GM19351 (cell line): ENCODE measurements around the gene GNAO1.

Experiments
- ATAC-seq: cut with Tn5 transposase; IDR thresholded peaks from one replicate; pipeline ENCODE4 v1.9.1; 2021; ENCODE audit warnings: mild to moderate bottlenecking, moderate library complexity; ENCODE audit not compliant: unreplicated experiment

The GNAO1 gene

GRCh38 chr16:56306690-56307533 is 115.6 kb downstream of the GNAO1 start:
- ATAC-seq, result no peak

GRCh38 chr16:56307534-56307873 is 116.2 kb downstream of the GNAO1 start:
- ATAC-seq, result no peak

GRCh38 chr16:56309008-56309407 is 117.7 kb downstream of the GNAO1 start:
- ATAC-seq, result no peak

GRCh38 chr16:56310690-56311089 is 119.4 kb downstream of the GNAO1 start:
- no peak for ATAC-seq

GRCh38 chr16:56311208-56312027 is 120.1 kb downstream of the GNAO1 start:
- ATAC-seq, result no peak

- ATAC-seq, result no peak
Measured at GRCh38 chr16:56312028-56312300, 120.7 kb downstream of the GNAO1 start.

GRCh38 chr16:56312556-56312955 is 121.3 kb downstream of the GNAO1 start:
- ATAC-seq, result no peak

- no peak for ATAC-seq
Measured at GRCh38 chr16:56314244-56314850, 123.1 kb downstream of the GNAO1 start.

- ATAC-seq, result no peak
Measured at GRCh38 chr16:56315955-56316354, 124.7 kb downstream of the GNAO1 start.

GRCh38 chr16:56316545-56316944 is 125.3 kb downstream of the GNAO1 start:
- no peak for ATAC-seq

- peak; percentile 99 for ATAC-seq
Measured at GRCh38 chr16:56317998-56318826, 126.9 kb downstream of the GNAO1 start.

- no peak for ATAC-seq
Measured at GRCh38 chr16:56318827-56319140, 127.5 kb downstream of the GNAO1 start.

- no peak for ATAC-seq
Measured at GRCh38 chr16:56319376-56319775, 128.1 kb downstream of the GNAO1 start.

GRCh38 chr16:56320056-56320455 is 128.8 kb downstream of the GNAO1 start:
- ATAC-seq, result no peak

GRCh38 chr16:56320811-56321558 is 129.7 kb downstream of the GNAO1 start:
- ATAC-seq, result no peak

GRCh38 chr16:56321571-56321970 is 130.3 kb downstream of the GNAO1 start:
- ATAC-seq, result no peak

GRCh38 chr16:56324406-56324805 is 133.1 kb downstream of the GNAO1 start:
- ATAC-seq, result no peak

- no peak for ATAC-seq
Measured at GRCh38 chr16:56325956-56326355, 134.7 kb downstream of the GNAO1 start.

GRCh38 chr16:56327071-56327928 is 136.0 kb downstream of the GNAO1 start:
- no peak for ATAC-seq

GRCh38 chr16:56327929-56328258 is 136.6 kb downstream of the GNAO1 start:
- no peak for ATAC-seq
